D721Med (cell line): ENCODE data around the gene WDR88.

ENCODE experiments used
- DNase-seq: peaks from one replicate; pipeline ENCODE4 v3.0.0; 2011; ENCODE audit warnings: low spot score; ENCODE audit not compliant: insufficient read length
- FAIRE-seq: peaks from 2 replicates; lab custom pipeline; 2011; peaks lifted over from hg19 to GRCh38; lab: Jason Lieb, UNC
- TF ChIP-seq, protein P1 (sequence below): IDR thresholded peaks from 2 replicates; pipeline ENCODE4 v1.5.1; 2012; ENCODE audit warnings: mild to moderate bottlenecking, control low read depth; ENCODE audit not compliant: insufficient read depth; ENCODE audit errors: missing control alignments

Gene WDR88

DNA sequence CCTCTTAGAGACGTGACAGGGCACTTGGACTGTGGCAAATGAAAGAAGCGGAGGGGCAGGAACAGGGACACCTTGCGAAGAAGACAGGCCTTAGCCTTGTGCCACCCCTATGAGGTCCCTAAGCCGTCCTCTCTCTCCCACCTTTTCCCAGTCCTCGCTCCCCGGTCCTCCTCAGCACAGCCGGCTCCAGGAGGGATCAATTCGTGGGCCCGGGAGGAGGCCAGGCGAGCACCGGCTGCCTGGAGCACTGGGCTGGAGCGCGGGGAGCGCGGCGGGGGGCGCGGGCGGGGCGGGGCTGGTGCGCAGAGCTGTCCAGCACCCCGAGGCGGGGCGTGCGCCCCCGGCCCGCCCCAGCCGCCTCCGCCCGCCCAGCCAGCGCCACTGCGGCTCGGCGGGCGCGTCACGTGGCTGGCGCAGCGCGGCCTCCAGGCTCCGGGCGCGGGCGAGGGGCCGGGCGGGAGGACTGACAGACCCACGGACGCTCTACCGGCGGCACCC, 62.0 kb downstream of the WDR88 start, which contains the start of gene LRP3:
Gene LRP3, plus strand, starts transcription at position 466 of the 498 bp plus-strand sequence. CDS start 456 bp downstream, outside the sequence.
- TF ChIP-seq, protein P1, sequence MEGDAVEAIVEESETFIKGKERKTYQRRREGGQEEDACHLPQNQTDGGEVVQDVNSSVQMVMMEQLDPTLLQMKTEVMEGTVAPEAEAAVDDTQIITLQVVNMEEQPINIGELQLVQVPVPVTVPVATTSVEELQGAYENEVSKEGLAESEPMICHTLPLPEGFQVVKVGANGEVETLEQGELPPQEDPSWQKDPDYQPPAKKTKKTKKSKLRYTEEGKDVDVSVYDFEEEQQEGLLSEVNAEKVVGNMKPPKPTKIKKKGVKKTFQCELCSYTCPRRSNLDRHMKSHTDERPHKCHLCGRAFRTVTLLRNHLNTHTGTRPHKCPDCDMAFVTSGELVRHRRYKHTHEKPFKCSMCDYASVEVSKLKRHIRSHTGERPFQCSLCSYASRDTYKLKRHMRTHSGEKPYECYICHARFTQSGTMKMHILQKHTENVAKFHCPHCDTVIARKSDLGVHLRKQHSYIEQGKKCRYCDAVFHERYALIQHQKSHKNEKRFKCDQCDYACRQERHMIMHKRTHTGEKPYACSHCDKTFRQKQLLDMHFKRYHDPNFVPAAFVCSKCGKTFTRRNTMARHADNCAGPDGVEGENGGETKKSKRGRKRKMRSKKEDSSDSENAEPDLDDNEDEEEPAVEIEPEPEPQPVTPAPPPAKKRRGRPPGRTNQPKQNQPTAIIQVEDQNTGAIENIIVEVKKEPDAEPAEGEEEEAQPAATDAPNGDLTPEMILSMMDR: no peak
- DNase-seq (peak; percentile 46), FAIRE-seq (no peak)

DNA sequence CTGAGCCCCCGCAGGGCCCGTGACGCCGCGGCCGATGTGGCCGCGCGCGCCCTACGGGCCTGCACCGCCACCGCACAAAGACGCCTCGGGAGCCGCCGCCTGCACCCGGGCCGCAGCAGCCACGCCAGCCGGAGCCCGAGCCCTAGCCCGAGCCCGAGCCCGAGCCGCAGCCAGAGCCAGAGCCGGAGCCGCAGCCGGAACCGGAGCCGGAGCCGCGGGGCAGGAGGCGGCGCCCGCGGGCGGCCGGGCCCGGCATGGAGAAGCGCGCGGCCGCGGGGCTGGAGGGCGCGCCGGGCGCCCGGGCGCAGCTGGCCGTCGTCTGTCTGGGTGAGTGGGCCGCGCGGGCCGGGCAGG, 62.6 kb downstream of the WDR88 start:
- FAIRE-seq: no peak
- DNase-seq: no peak
- TF ChIP-seq, protein P1: no peak

DNA sequence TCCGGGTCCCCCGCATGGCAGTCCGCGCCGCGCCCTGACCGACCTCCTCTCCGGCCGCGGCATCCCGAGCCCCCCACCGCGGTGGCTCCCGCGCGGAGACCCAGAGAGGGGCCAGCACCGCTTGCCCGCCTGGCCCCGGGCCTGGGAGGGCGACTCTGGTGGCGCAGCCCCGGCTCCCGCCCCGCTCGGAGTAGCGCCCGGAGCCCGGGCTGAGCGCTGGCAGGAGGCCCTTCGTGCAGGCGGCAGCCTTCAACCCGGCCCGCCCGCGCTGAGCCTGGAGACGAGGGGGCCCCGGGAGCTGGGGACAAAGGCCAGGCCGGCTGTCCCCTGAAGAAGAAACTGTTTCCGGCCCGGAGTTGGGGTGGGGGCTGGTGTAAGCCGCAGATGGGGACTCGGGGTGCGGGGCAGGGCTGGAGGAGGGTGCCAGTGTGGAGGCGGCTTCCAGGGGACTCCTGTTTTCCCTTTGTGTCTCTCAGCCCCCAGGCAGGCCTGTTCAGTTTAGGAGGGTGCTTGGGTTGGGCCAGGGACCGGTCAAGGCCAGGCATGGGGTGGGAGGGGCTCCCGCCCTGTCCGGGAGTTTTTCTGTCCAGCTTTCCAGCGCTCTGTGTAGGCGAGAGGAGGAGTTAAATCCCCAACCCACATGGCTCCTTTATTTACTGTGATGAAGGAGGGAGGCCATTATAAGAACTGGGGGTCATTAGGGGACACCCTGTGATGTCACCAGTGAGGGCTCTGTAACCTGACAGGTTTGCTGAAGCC, 63.2 kb downstream of the WDR88 start:
- TF ChIP-seq, protein P1: no peak
- FAIRE-seq (no peak), DNase-seq (no peak)

DNA sequence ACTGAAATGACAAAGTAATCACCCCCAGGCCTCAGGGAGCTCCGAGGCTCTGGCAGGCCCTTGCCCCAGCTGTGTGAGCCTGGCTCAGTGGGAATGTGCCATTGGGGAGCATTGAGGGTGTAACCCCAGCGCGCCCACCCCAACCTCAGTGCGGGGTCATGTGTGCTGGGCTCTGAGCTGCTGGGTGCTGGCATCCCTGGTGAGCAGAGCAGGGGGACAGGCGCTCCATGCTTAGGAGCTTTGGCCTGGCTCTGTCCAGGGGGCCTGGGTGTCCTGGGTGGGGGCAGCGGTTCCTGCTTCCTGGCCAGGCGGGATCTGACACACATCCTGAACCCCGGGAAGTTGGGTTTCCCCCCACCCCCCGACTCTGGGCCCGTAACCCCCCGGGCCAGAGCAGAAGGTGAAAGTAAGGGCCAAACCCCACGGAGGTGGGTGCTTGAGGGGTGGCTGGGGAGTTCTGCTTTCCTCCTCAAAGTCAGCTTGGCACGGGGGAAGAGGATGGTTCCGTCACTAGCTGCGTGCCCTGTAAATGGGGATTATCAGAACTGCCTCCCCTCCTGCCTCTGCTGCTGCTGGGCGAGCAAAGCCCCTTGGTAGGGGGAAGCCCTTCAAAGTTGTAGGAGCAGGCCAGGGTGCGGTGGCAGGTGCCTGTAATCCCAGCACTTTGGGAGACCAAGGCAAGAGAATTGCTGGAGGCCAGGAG, 63.9 kb downstream of the WDR88 start:
- no peak for FAIRE-seq

DNA sequence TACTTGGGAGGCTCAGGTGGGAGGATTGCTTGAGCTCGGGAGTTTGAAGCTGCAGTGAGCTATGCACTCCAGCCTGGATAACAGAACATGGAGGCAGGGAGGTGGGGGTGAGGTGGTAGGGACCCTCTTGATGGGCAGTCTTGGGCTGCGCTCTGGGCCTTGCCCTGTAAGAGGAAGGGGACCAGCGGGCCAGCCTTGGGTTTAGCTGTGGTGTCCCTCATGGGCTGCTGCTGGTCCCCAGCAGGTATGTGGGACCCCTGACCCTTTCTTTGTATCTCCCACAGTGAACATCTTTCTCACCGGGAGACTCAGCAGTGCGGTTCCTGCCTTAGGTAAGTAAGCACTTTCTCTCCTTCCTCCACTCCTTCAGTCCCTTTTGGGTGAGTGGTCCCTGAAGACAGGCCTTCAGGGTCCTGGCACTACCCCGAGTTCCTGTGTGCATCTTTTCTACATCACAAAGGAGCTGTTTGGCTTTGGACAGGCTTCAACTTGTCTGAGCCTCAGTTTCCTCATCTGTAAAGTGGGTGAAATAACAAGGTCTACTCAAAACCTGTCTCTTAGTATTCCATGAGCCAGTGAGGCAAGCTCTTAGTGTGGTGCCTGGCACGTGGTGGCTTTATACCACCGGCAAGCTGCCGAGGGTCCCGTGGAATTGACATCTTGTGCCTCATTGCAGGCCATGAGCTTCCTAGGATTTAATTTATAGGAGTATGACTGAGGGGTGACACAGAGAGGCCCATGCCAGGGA, 64.7 kb downstream of the WDR88 start:
- TF ChIP-seq, protein P1: no peak
- FAIRE-seq (no peak), DNase-seq (no peak)

More for the DNA sequence above, 63.9 kb downstream of the WDR88 start:
- DNase-seq: no peak
- TF ChIP-seq, protein P1: no peak

DNA sequence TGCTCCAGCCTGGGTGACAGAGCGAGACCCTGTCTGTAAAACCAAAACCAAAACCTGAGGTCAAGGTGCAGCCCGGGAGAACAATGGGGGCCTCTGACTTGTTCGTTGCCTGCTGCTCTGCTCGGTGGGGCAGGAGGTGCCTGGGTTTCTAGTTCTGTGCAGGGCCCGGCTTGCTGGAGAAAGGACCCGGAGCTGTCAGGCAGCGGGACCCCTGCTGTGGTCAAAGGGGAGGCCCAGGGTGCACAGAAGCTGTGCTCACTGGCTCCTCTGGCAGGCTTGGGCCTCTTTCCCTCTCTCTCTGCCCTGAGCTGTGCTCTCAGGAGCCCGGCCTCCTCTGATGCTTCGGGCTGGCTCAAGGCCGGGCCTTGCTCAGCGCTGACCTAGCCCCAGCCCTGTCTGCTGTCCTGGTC, 65.7 kb downstream of the WDR88 start:
- FAIRE-seq: no peak
- TF ChIP-seq, protein P1: no peak
- no peak for DNase-seq
